Measurements from ENCODE around the gene MOCS2. TPM values are rescaled to one million over a fixed set of nuclear protein-coding genes. Genes with fewer than 3 reads are reported as not detected.

MOCS2 gene, protein sequence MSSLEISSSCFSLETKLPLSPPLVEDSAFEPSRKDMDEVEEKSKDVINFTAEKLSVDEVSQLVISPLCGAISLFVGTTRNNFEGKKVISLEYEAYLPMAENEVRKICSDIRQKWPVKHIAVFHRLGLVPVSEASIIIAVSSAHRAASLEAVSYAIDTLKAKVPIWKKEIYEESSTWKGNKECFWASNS
- total RNA-seq, result 14.1 TPM
- 10 to 100 TPM; 34.1 to 44.7 (median 37.5) TPM for polyA plus RNA-seq

DNA sequence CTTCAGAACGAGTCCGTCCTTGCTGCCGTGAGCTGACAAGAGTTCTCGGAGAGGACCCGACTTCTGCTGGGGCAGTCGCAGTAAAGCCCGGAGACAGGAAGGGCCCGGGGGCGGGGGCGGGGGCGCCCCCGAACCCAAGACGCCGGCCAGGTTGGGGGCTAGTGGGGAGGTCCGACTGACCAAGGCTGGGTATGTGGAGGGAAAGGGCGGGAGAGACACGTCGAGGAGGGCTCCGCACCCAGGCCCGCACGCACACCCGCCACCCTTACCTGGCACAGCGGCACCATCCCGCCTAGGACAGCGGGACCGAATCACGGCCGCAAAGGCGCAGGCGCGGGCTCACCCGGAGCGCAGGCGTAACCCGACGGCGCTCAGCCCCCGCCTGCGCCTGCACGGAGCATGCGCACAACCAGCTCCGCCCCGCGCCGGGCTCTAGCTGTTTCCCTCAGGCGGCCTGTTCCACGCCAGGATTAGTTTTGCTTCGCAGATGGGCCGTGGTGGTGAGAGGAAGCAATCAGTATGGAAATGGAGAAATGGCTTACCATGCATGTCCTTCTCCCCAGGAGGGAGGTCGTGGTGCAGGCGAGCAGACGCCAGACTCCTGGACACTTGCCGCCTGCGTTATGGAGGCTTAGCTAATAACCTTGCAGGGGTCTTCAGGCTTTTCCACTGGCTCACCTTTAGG, at the start of gene MOCS2:
Gene MOCS2 (minus strand): TSS at position 315 of the 685 bp plus-strand sequence. CDS start 2,583 bp downstream, outside the sequence.
- Mint-ChIP-seq H3K27me3 (no peaks in the 10 kb centered on the region), H3K27ac (peak within 1 kb of the TSS; percentile 84 to 97 (median 89)), H3K4me3 (peak within 1 kb of the TSS; percentile 91 to 99 (median 95)), H3K36me3 (peaks cover 20% of the 10 kb centered on the region), H3K9me3 (no peaks in the 10 kb centered on the region), H3K4me1 (peaks cover 13 to 61% (median 44%) of the 10 kb centered on the region in 4 donors)
- H3K4me1 ChIP-seq (ENCODE audit: control insufficient read depth, insufficient read depth, low read length, poor library complexity, severe bottlenecking), result peaks cover 18% of the 10 kb centered on the region
- H3K36me3 ChIP-seq (ENCODE audit: control insufficient read depth, insufficient read depth, low read length), result peaks cover 6% of the 10 kb centered on the region
- no peaks in the 10 kb centered on the region for H3K9me3 ChIP-seq (ENCODE audit: control insufficient read depth in 2 of 2, low read length in 2 of 2)
- H3K27me3 ChIP-seq (ENCODE audit: control insufficient read depth, insufficient read depth, low read length), result no peaks in the 10 kb centered on the region
- ATAC-seq (ENCODE audit: low read depth in 2 of 2) (peak; percentile 97 to 98), DNase-seq (peak; percentile 77 to 95 (median 91))
- peak within 1 kb of the TSS; percentile 87 for H3K4me3 ChIP-seq (ENCODE audit: low read depth, low read length)
- peak within 1 kb of the TSS; percentile 69 for H3K27ac ChIP-seq (ENCODE audit: insufficient read depth, low read length, poor library complexity, severe bottlenecking)

DNA sequence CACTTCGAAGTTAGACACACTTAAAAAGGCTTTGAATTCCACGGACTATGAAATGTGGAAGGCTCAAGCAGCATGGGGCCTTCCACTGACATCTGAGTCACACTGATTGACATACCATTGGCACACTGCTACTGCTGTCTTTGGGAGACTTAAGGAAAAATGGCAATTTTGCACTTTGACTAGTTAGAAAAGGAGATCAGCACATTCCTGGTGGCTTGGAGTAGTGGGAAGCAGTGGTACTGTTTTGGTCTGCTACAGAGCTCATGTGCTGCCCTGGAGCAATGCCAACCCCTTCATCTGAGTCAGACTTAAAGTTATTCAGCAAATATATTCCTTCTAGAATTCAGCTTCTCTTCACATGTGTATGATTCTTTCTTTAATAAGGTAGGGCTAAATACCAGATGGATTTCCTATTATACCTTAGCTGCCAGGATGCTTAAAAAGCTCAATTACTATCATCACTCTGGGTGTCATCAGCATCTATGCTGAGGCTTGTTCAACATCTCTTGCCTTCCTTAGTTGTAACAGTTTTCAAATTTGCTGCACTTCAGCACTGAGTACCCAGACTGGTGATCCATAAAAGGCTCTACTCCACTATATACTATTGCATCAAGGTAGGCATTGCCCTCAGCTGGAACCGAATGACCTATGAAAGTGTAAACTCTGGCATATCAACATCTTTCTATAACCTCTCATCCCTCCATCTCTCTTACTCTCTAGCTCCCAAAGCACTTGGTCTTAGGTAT, 42.3 kb upstream of the MOCS2 start:
- Histone ChIP-seq H3K4me1 (ENCODE audit: control insufficient read depth, insufficient read depth, low read length, poor library complexity, severe bottlenecking) (no peaks in the 10 kb centered on the region), H3K9me3 (ENCODE audit: control insufficient read depth in 2 of 2, low read length in 2 of 2) (no peaks in the 10 kb centered on the region), H3K27ac (ENCODE audit: insufficient read depth, low read length, poor library complexity, severe bottlenecking) (no peak overlapping the region), H3K36me3 (ENCODE audit: control insufficient read depth, insufficient read depth, low read length) (no peaks in the 10 kb centered on the region), H3K27me3 (ENCODE audit: control insufficient read depth, insufficient read depth, low read length) (peaks cover 4% of the 10 kb centered on the region), H3K4me3 (ENCODE audit: low read depth, low read length) (no peak overlapping the region)
- no peaks in the 10 kb centered on the region for H3K27me3 Mint-ChIP-seq
- no peak overlapping the region for H3K4me3 Mint-ChIP-seq
- no peaks in the 10 kb centered on the region for H3K4me1 Mint-ChIP-seq
- H3K27ac Mint-ChIP-seq, result no peak overlapping the region
- no peak for ATAC-seq (ENCODE audit: low read depth in 2 of 2)
- no peaks in the 10 kb centered on the region for H3K36me3 Mint-ChIP-seq
- H3K9me3 Mint-ChIP-seq, result peaks cover 0 to 6% (median 1%) of the 10 kb centered on the region in 7 donors
- no peak for DNase-seq

DNA sequence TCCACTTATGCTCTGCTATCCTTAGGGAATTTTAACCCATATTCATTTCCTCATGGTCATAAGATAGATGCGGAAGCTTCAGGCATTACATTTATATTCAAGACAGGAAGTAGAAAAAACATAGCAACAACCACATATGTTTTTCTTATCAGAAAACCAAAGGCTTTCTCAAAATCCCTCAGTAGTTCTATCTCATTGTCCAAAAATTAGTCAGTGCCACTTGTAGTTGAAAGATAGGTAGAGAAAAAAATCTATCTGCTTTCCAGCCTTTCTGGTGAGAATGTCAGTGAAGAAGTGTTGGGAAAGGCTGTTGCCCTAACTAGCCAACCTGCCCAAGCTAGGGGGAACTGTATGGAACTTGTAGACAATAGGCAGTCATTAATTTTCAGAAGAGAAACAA, 23.5 kb upstream of the MOCS2 start:
- H3K9me3 Mint-ChIP-seq, result peaks cover 0 to 5% (median 0%) of the 10 kb centered on the region in 7 donors
- H3K27ac Mint-ChIP-seq, result peak overlapping the region in 1 of 3 donors; percentile 15
- no peak overlapping the region for H3K4me3 Mint-ChIP-seq
- ATAC-seq (ENCODE audit: low read depth in 2 of 2) (no peak), DNase-seq (no peak)
- no peaks in the 10 kb centered on the region for H3K4me1 ChIP-seq (ENCODE audit: control insufficient read depth, insufficient read depth, low read length, poor library complexity, severe bottlenecking)
- no peaks in the 10 kb centered on the region for H3K4me1 Mint-ChIP-seq
- no peaks in the 10 kb centered on the region for H3K9me3 ChIP-seq (ENCODE audit: control insufficient read depth in 2 of 2, low read length in 2 of 2)
- H3K27ac ChIP-seq (ENCODE audit: insufficient read depth, low read length, poor library complexity, severe bottlenecking), result no peak overlapping the region
- H3K4me3 ChIP-seq (ENCODE audit: low read depth, low read length), result no peak overlapping the region
- no peaks in the 10 kb centered on the region for H3K27me3 Mint-ChIP-seq
- no peaks in the 10 kb centered on the region for H3K36me3 Mint-ChIP-seq
- no peaks in the 10 kb centered on the region for H3K36me3 ChIP-seq (ENCODE audit: control insufficient read depth, insufficient read depth, low read length)
- H3K27me3 ChIP-seq (ENCODE audit: control insufficient read depth, insufficient read depth, low read length), result no peaks in the 10 kb centered on the region

DNA sequence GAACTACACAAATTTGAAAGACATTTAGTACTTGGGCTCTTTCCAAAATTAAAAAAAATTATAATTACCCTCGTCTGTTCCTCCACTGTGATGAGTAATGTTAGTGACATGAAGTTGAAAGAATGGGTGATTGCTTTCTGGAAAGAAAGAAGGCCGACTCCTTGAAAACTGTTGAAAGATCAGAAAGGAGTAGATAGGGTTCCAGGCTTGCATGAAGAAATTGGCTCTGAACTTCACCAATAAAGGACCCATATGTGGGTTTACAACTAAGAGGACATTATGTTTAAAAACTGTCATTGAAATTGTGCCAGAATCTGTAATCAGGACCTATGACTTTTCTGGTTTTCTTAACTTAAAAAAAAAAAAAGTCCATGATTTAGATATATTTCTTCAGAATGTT, 20.7 kb upstream of the MOCS2 start:
- Mint-ChIP-seq H3K27ac (no peak overlapping the region), H3K27me3 (peaks cover 9% of the 10 kb centered on the region), H3K4me1 (no peaks in the 10 kb centered on the region), H3K4me3 (no peak overlapping the region), H3K36me3 (no peaks in the 10 kb centered on the region), H3K9me3 (peaks cover 0 to 5% (median 0%) of the 10 kb centered on the region in 7 donors)
- DNase-seq (no peak), ATAC-seq (ENCODE audit: low read depth in 2 of 2) (no peak)
- Histone ChIP-seq H3K27ac (ENCODE audit: insufficient read depth, low read length, poor library complexity, severe bottlenecking) (no peak overlapping the region), H3K36me3 (ENCODE audit: control insufficient read depth, insufficient read depth, low read length) (no peaks in the 10 kb centered on the region), H3K27me3 (ENCODE audit: control insufficient read depth, insufficient read depth, low read length) (no peaks in the 10 kb centered on the region), H3K9me3 (ENCODE audit: control insufficient read depth in 2 of 2, low read length in 2 of 2) (no peaks in the 10 kb centered on the region), H3K4me3 (ENCODE audit: low read depth, low read length) (no peak overlapping the region), H3K4me1 (ENCODE audit: control insufficient read depth, insufficient read depth, low read length, poor library complexity, severe bottlenecking) (no peaks in the 10 kb centered on the region)

DNA sequence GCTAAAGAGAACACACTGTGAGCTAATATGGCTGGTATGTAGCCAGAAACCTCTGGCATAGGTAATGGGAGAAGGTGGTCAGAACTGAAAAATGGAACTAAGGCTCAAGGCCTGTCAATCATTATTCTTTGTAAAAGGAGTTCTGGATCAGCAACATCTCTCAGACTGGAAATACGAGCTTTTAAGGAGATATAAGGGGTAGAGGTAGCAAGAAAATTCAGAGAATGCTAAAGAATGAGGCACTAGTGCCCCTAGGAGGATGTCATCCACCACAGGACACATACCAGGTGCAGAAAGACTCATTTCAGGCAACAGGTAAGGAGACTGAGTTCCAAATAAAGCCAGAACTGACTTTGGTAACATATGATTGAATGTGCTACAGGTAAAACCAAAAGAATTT, 18.9 kb upstream of the MOCS2 start:
- H3K27me3 ChIP-seq (ENCODE audit: control insufficient read depth, insufficient read depth, low read length), result no peaks in the 10 kb centered on the region
- no peak overlapping the region for H3K27ac ChIP-seq (ENCODE audit: insufficient read depth, low read length, poor library complexity, severe bottlenecking)
- peaks cover 0 to 5% (median 0%) of the 10 kb centered on the region in 7 donors for H3K9me3 Mint-ChIP-seq
- DNase-seq (no peak), ATAC-seq (ENCODE audit: low read depth in 2 of 2) (no peak)
- no peaks in the 10 kb centered on the region for H3K9me3 ChIP-seq (ENCODE audit: control insufficient read depth in 2 of 2, low read length in 2 of 2)
- no peaks in the 10 kb centered on the region for H3K4me1 Mint-ChIP-seq
- H3K4me1 ChIP-seq (ENCODE audit: control insufficient read depth, insufficient read depth, low read length, poor library complexity, severe bottlenecking), result no peaks in the 10 kb centered on the region
- no peaks in the 10 kb centered on the region for H3K36me3 Mint-ChIP-seq
- H3K4me3 Mint-ChIP-seq, result no peak overlapping the region
- H3K27me3 Mint-ChIP-seq, result peaks cover 9% of the 10 kb centered on the region
- no peak overlapping the region for H3K27ac Mint-ChIP-seq
- H3K4me3 ChIP-seq (ENCODE audit: low read depth, low read length), result no peak overlapping the region
- no peaks in the 10 kb centered on the region for H3K36me3 ChIP-seq (ENCODE audit: control insufficient read depth, insufficient read depth, low read length)

DNA sequence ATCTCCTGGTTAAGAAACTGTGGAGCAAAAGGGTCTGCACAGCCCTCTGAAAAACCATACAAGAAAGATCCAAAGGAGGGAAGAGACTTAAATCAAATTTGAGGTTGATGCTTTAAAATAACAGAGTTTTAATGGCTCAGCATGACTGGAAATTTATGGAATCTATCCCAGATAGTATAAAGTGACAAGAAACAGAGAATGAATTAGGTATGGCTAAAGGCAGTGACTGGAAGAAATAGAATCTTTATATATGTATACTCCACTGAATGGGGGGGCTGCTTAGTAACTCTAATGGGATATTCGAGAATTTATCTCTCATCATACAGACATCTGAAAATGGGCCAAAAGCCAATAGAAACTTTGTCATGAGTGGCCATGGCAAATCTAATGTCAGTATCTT, 17.6 kb upstream of the MOCS2 start:
- H3K27me3 ChIP-seq (ENCODE audit: control insufficient read depth, insufficient read depth, low read length), result no peaks in the 10 kb centered on the region
- ATAC-seq (ENCODE audit: low read depth in 2 of 2) (no peak), DNase-seq (no peak)
- H3K4me3 Mint-ChIP-seq, result no peak overlapping the region
- H3K36me3 Mint-ChIP-seq, result no peaks in the 10 kb centered on the region
- H3K27ac ChIP-seq (ENCODE audit: insufficient read depth, low read length, poor library complexity, severe bottlenecking), result no peak overlapping the region
- H3K36me3 ChIP-seq (ENCODE audit: control insufficient read depth, insufficient read depth, low read length), result no peaks in the 10 kb centered on the region
- peaks cover 0 to 4% (median 0%) of the 10 kb centered on the region in 7 donors for H3K9me3 Mint-ChIP-seq
- peaks cover 9% of the 10 kb centered on the region for H3K27me3 Mint-ChIP-seq
- no peaks in the 10 kb centered on the region for H3K4me1 ChIP-seq (ENCODE audit: control insufficient read depth, insufficient read depth, low read length, poor library complexity, severe bottlenecking)
- no peak overlapping the region for H3K27ac Mint-ChIP-seq
- no peak overlapping the region for H3K4me3 ChIP-seq (ENCODE audit: low read depth, low read length)
- no peaks in the 10 kb centered on the region for H3K9me3 ChIP-seq (ENCODE audit: control insufficient read depth in 2 of 2, low read length in 2 of 2)
- no peaks in the 10 kb centered on the region for H3K4me1 Mint-ChIP-seq

DNA sequence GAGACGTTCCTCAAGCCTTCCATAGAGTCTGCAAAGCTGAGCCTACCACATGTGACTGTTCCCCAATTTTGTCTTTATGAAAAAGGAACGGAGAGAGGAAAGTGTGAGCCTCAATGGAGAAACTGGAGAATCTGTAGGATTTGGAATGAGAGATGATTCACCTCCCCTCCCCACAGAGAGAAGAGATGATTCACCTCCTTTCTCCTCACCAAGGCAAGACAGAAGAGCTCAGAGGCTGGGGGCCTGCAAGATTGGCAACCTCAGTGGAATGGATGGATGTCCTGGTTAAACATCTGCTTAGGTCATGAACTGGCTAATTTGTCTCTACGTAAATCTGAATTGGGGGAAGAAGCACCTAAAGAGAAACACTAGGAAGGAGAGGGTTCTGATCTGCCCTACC, 17.0 kb upstream of the MOCS2 start:
- Mint-ChIP-seq H3K4me1 (no peaks in the 10 kb centered on the region), H3K9me3 (peaks cover 0 to 1% (median 0%) of the 10 kb centered on the region in 7 donors), H3K27ac (no peak overlapping the region), H3K4me3 (no peak overlapping the region), H3K27me3 (peaks cover 9% of the 10 kb centered on the region), H3K36me3 (no peaks in the 10 kb centered on the region)
- DNase-seq (no peak), ATAC-seq (ENCODE audit: low read depth in 2 of 2) (no peak)
- no peak overlapping the region for H3K27ac ChIP-seq (ENCODE audit: insufficient read depth, low read length, poor library complexity, severe bottlenecking)
- H3K4me1 ChIP-seq (ENCODE audit: control insufficient read depth, insufficient read depth, low read length, poor library complexity, severe bottlenecking), result no peaks in the 10 kb centered on the region
- no peaks in the 10 kb centered on the region for H3K36me3 ChIP-seq (ENCODE audit: control insufficient read depth, insufficient read depth, low read length)
- H3K4me3 ChIP-seq (ENCODE audit: low read depth, low read length), result no peak overlapping the region
- H3K9me3 ChIP-seq (ENCODE audit: control insufficient read depth in 2 of 2, low read length in 2 of 2), result no peaks in the 10 kb centered on the region
- H3K27me3 ChIP-seq (ENCODE audit: control insufficient read depth, insufficient read depth, low read length), result no peaks in the 10 kb centered on the region

Measured in CD4-positive, CD25-positive, alpha-beta regulatory T cell (primary cell).